ENCODE measurements around the gene CLCN4.

DNA sequence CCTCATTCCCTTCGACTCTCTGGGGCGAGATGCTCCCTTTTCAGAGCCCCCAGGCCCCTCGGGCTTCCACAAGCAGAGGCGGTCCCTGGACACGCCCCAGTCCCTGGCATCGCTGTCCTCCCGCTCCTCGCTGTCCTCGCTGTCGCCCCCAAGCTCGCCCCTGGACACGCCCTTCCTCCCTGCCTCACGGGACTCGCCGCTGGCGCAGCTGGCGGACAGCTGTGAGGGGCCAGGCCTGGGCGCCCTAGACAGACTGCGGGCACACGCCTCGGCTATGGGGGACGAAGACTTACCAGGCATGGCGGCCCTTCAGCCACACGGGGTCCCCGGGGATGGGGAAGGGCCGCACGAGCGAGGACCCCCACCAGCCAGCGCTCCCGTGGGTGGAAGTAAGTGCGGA lies 39.5 kb upstream of the CLCN4 start:
- TF ChIP-seq, protein P1, sequence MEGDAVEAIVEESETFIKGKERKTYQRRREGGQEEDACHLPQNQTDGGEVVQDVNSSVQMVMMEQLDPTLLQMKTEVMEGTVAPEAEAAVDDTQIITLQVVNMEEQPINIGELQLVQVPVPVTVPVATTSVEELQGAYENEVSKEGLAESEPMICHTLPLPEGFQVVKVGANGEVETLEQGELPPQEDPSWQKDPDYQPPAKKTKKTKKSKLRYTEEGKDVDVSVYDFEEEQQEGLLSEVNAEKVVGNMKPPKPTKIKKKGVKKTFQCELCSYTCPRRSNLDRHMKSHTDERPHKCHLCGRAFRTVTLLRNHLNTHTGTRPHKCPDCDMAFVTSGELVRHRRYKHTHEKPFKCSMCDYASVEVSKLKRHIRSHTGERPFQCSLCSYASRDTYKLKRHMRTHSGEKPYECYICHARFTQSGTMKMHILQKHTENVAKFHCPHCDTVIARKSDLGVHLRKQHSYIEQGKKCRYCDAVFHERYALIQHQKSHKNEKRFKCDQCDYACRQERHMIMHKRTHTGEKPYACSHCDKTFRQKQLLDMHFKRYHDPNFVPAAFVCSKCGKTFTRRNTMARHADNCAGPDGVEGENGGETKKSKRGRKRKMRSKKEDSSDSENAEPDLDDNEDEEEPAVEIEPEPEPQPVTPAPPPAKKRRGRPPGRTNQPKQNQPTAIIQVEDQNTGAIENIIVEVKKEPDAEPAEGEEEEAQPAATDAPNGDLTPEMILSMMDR (conservative IDR thresholded peaks at IDR 0.05; ENCODE audit: low read length) = no peak
- TF ChIP-seq EZH2phosphoT487 (IDR thresholded peaks at IDR 0.05; ENCODE audit: borderline replicate concordance) = no peak
